MV-4-11 (cell line): ENCODE measurements around the gene LTBP3.
A peak's percentile ranks its signal among the peaks of the same experiment; 100 is the strongest.

Experiments
- DNase-seq: peaks from one replicate; lab custom pipeline; 2025; lab: John Stamatoyannopoulos, UW

LTBP3 gene

DNA sequence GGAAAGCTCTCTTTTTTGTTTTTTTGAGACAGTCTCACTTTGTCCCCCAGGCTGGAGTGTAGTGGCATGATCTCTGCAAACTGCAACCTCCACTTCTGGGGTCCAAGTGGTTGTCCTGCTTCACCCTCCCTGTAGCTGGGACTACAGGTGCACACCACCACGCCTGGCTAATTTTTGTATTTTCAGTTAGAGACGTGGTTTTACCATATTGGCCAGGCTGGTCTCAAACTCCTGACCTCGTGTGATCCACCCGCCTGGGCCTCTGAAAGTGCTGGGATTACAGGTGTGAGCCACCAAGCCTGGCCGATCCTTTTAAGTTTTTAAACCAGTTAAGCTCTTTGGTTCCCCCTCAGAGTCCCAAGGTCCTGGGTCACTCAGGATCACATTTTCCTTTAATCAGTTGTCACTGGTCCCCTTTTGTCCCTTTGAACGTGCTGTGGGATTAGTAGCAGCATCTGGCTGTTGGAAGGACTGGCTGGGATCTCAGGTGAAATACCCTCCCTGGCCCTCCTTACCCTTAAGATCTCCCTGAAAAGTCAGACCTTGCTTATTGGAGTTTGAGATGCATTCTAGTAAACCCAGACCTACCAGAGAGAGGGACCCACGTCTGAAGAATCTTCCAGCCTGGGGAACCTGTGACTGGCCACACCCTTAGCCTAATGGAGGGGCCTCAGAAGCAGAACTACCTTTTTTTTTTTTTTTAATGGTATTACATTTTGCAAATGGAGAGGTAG is 51.2 kb downstream of the LTBP3 start:
- DNase-seq: peak; percentile 55

GRCh38 chr11:65506290-65506771 is 51.8 kb downstream of the LTBP3 start:
- DNase-seq: no peak

DNA sequence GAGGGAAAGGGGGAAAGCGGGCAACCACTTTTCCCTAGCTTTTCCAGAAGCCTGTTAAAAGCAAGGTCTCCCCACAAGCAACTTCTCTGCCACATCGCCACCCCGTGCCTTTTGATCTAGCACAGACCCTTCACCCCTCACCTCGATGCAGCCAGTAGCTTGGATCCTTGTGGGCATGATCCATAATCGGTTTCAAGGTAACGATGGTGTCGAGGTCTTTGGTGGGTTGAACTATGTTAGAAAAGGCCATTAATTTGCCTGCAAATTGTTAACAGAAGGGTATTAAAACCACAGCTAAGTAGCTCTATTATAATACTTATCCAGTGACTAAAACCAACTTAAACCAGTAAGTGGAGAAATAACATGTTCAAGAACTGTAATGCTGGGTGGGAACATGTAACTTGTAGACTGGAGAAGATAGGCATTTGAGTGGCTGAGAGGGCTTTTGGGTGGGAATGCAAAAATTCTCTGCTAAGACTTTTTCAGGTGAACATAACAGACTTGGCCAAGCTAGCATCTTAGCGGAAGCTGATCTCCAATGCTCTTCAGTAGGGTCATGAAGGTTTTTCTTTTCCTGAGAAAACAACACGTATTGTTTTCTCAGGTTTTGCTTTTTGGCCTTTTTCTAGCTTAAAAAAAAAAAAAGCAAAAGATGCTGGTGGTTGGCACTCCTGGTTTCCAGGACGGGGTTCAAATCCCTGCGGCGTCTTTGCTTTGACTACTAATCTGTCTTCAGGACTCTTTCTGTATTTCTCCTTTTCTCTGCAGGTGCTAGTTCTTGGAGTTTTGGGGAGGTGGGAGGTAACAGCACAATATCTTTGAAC is 52.5 kb downstream of the LTBP3 start:
- no peak for DNase-seq

GRCh38 chr11:65504674-65505465 is 53.3 kb downstream of the LTBP3 start:
- no peak for DNase-seq

DNA sequence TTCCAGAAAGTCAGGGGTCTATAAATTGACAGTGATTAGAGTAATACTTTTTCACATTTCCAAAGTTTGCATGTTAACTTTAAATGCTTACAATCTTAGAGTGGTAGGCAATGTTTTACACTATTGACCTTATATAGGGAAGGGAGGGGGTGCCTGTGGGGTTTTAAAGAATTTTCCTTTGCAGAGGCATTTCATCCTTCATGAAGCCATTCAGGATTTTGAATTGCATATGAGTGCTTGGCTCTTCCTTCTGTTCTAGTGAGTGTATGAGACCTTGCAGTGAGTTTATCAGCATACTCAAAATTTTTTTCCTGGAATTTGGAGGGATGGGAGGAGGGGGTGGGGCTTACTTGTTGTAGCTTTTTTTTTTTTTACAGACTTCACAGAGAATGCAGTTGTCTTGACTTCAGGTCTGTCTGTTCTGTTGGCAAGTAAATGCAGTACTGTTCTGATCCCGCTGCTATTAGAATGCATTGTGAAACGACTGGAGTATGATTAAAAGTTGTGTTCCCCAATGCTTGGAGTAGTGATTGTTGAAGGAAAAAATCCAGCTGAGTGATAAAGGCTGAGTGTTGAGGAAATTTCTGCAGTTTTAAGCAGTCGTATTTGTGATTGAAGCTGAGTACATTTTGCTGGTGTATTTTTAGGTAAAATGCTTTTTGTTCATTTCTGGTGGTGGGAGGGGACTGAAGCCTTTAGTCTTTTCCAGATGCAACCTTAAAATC is 54.0 kb downstream of the LTBP3 start:
- DNase-seq: no peak

- DNase-seq: no peak
Measured at GRCh38 chr11:65503368-65503948, 54.7 kb downstream of the LTBP3 start.

GRCh38 chr11:65502555-65503367 is 55.4 kb downstream of the LTBP3 start:
- DNase-seq: no peak

DNA sequence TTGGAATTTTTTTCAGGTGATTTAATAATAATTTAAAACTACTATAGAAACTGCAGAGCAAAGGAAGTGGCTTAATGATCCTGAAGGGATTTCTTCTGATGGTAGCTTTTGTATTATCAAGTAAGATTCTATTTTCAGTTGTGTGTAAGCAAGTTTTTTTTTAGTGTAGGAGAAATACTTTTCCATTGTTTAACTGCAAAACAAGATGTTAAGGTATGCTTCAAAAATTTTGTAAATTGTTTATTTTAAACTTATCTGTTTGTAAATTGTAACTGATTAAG is 55.9 kb downstream of the LTBP3 start:
- no peak for DNase-seq

DNA sequence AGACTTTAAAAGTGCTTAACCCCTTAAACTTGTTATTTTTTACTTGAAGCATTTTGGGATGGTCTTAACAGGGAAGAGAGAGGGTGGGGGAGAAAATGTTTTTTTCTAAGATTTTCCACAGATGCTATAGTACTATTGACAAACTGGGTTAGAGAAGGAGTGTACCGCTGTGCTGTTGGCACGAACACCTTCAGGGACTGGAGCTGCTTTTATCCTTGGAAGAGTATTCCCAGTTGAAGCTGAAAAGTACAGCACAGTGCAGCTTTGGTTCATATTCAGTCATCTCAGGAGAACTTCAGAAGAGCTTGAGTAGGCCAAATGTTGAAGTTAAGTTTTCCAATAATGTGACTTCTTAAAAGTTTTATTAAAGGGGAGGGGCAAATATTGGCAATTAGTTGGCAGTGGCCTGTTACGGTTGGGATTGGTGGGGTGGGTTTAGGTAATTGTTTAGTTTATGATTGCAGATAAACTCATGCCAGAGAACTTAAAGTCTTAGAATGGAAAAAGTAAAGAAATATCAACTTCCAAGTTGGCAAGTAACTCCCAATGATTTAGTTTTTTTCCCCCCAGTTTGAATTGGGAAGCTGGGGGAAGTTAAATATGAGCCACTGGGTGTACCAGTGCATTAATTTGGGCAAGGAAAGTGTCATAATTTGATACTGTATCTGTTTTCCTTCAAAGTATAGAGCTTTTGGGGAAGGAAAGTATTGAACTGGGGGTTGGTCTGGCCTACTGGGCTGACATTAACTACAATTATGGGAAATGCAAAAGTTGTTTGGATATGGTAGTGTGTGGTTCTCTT is 56.5 kb downstream of the LTBP3 start:
- DNase-seq: no peak

- no peak for DNase-seq
Measured at GRCh38 chr11:65501186-65501471, 57.0 kb downstream of the LTBP3 start.

DNA sequence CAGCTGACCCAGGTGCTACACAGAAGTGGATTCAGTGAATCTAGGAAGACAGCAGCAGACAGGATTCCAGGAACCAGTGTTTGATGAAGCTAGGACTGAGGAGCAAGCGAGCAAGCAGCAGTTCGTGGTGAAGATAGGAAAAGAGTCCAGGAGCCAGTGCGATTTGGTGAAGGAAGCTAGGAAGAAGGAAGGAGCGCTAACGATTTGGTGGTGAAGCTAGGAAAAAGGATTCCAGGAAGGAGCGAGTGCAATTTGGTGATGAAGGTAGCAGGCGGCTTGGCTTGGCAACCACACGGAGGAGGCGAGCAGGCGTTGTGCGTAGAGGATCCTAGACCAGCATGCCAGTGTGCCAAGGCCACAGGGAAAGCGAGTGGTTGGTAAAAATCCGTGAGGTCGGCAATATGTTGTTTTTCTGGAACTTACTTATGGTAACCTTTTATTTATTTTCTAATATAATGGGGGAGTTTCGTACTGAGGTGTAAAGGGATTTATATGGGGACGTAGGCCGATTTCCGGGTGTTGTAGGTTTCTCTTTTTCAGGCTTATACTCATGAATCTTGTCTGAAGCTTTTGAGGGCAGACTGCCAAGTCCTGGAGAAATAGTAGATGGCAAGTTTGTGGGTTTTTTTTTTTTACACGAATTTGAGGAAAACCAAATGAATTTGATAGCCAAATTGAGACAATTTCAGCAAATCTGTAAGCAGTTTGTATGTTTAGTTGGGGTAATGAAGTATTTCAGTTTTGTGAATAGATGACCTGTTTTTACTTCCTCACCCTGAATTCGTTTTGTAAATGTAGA is 57.6 kb downstream of the LTBP3 start:
- peak; percentile 49 for DNase-seq

- no peak for DNase-seq
Measured at GRCh38 chr11:65499713-65500386, 58.3 kb downstream of the LTBP3 start.

DNA sequence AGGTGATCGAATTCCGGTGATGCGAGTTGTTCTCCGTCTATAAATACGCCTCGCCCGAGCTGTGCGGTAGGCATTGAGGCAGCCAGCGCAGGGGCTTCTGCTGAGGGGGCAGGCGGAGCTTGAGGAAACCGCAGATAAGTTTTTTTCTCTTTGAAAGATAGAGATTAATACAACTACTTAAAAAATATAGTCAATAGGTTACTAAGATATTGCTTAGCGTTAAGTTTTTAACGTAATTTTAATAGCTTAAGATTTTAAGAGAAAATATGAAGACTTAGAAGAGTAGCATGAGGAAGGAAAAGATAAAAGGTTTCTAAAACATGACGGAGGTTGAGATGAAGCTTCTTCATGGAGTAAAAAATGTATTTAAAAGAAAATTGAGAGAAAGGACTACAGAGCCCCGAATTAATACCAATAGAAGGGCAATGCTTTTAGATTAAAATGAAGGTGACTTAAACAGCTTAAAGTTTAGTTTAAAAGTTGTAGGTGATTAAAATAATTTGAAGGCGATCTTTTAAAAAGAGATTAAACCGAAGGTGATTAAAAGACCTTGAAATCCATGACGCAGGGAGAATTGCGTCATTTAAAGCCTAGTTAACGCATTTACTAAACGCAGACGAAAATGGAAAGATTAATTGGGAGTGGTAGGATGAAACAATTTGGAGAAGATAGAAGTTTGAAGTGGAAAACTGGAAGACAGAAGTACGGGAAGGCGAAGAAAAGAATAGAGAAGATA is 59.0 kb downstream of the LTBP3 start, which contains the start of gene MALAT1:
Gene MALAT1 (plus strand): TSS at position 69 of the 736 bp plus-strand sequence.
- DNase-seq: peak; percentile 82

- no peak for DNase-seq
Measured at GRCh38 chr11:65498727-65498976, 59.5 kb downstream of the LTBP3 start.

GRCh38 chr11:65498042-65498726 is 60.0 kb downstream of the LTBP3 start:
- peak; percentile 67 for DNase-seq

DNA sequence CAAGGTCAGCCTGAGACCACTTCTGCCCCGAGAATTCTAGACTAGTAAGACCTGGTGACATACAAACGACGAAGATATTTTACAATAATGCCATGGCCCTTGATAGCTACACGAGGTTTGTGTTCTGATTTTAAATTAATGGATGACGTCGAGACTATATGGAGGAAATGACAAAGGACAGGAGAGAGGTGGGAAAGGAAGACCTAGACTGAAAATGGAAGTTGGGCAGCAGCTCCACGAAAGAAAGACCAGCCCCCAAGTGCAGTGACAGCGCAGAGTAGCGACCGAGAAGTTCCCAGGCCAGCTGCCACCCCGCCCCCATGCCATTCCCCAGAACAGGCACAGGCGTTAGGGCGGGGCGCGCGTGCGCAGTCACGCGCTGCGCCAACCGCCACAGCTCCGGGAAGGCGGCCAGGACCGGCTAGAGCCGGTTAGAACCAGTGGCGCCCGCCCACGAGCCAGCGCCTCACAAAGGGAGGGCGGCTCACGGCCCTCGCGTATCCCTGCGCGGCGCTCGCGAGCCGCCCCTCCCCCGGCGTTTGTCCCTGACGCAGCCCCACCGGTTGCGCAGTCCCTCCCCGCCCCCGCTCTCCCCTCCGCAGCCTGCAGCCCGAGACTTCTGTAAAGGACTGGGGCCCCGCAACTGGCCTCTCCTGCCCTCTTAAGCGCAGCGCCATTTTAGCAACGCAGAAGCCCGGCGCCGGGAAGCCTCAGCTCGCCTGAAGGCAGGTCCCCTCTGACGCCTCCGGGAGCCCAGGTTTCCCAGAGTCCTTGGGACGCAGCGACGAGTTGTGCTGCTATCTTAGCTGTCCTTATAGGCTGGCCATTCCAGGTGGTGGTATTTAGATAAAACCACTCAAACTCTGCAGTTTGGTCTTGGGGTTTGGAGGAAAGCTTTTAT is 60.8 kb downstream of the LTBP3 start:
- DNase-seq: peak; percentile 99
